Activated effector memory CD4-positive, alpha-beta T cell treated with anti-CD3 and anti-CD28 coated beads, Interleukin-2, amount 50 U/mL, for 16 hours (primary cell): Measurements from ENCODE around the gene ATF6.
"Not testable (repeated sequence)": the region's sequence is repeated elsewhere in the genome, so short reads cannot be mapped to it uniquely, and the experiment has no call there.

ENCODE experiments used
- DNase-seq: peaks from one replicate; pipeline ENCODE4 v3.0.0-alpha.2; 2020

ATF6 gene

GRCh38 chr1:161736335-161736969 lies 29.7 kb upstream of the ATF6 start:
- no peak for DNase-seq

- DNase-seq: no peak
Measured at GRCh38 chr1:161737625-161738024, 28.5 kb upstream of the ATF6 start.

- peak; percentile 73 for DNase-seq
Measured at GRCh38 chr1:161738627-161739287, 27.4 kb upstream of the ATF6 start.

- no peak for DNase-seq
Measured at GRCh38 chr1:161739865-161740566, 26.1 kb upstream of the ATF6 start.

GRCh38 chr1:161740921-161741320 lies 25.2 kb upstream of the ATF6 start:
- DNase-seq: no peak

GRCh38 chr1:161743231-161743630 lies 22.9 kb upstream of the ATF6 start:
- no peak for DNase-seq

- DNase-seq: no peak
Measured at GRCh38 chr1:161747801-161748200, 18.3 kb upstream of the ATF6 start.

GRCh38 chr1:161749509-161750407 lies 16.4 kb upstream of the ATF6 start, which contains the start of gene DUSP12:
Gene DUSP12 (plus strand): TSS chr1:161749786. CDS start chr1:161749802, 16 bp downstream.
- DNase-seq: peak; percentile 95

GRCh38 chr1:161763522-161764098 lies 2.5 kb upstream of the ATF6 start:
- peak; percentile 76 for DNase-seq

- no peak for DNase-seq
Measured at GRCh38 chr1:161768461-161768860, 2.3 kb downstream of the ATF6 start.

GRCh38 chr1:161768986-161769672 lies 3.0 kb downstream of the ATF6 start:
- DNase-seq: no peak

GRCh38 chr1:161769673-161770045 lies 3.5 kb downstream of the ATF6 start:
- not testable (repeated sequence) for DNase-seq

- DNase-seq: no peak
Measured at GRCh38 chr1:161770250-161770649, 4.1 kb downstream of the ATF6 start.

- DNase-seq: no peak
Measured at GRCh38 chr1:161771161-161771560, 5.0 kb downstream of the ATF6 start.

- DNase-seq: no peak
Measured at GRCh38 chr1:161771973-161772372, 5.9 kb downstream of the ATF6 start.

GRCh38 chr1:161772397-161772796 lies 6.3 kb downstream of the ATF6 start:
- no peak for DNase-seq

- no peak for DNase-seq
Measured at GRCh38 chr1:161773791-161774190, 7.7 kb downstream of the ATF6 start.

- no peak for DNase-seq
Measured at GRCh38 chr1:161777261-161777660, 11.1 kb downstream of the ATF6 start.

GRCh38 chr1:161778522-161778921 lies 12.4 kb downstream of the ATF6 start:
- DNase-seq: no peak

- no peak for DNase-seq
Measured at GRCh38 chr1:161779393-161779792, 13.3 kb downstream of the ATF6 start.

- no peak for DNase-seq
Measured at GRCh38 chr1:161781995-161782394, 15.9 kb downstream of the ATF6 start.

GRCh38 chr1:161782886-161783285 lies 16.8 kb downstream of the ATF6 start:
- no peak for DNase-seq
